ENCODE measurements around the gene MPV17. TPM values are rescaled to one million over a fixed set of nuclear protein-coding genes. Genes with fewer than 3 reads are reported as not detected.

Gene MPV17
- total and polyA plus RNA-seq, 9 of the 15 experiments (the other 6 are each of a cell fraction or from before 2014, with no cell fraction given): 54.7 to 140 (median 70.2) TPM

- TF ChIP-seq PREB (CRISPR knock-in tag; IDR thresholded peaks at IDR 0.05) (0 out of 2 replicates have a peak, but pooled peaks have one; percentile 29), ATF1 (CRISPR knock-in tag; IDR thresholded peaks at IDR 0.05) (no peak; the same call in 1 of the 2 replicates), ATF1 (tag; IDR thresholded peaks at IDR 0.05) (peak; percentile 96), CHD2 (IDR thresholded peaks at IDR 0.05; ENCODE audit: low read depth, low read length) (peak; percentile 13), ZNF395 (CRISPR knock-in tag; IDR thresholded peaks at IDR 0.05) (peak; percentile 90), MTA1 (IDR thresholded peaks at IDR 0.05; ENCODE audit: borderline replicate concordance) (no peak), TAF9B (IDR thresholded peaks at IDR 0.05; ENCODE audit: partially characterized antibody) (peak; percentile 88), ZBTB33 (CRISPR knock-in tag; IDR thresholded peaks at IDR 0.05) (peak; percentile 59; the same call in 1 of the 2 replicates), HMGXB4 (CRISPR knock-in tag; IDR thresholded peaks at IDR 0.05) (peak; percentile 85), LEF1 (IDR thresholded peaks at IDR 0.05) (0 out of 2 replicates have a peak, but pooled peaks have one; percentile 27), PHF20 (IDR thresholded peaks at IDR 0.05; ENCODE audit: partially characterized antibody) (peak; percentile 65), ATF2 (CRISPR knock-in tag; IDR thresholded peaks at IDR 0.05) (no peak), HDAC2 (IDR thresholded peaks at IDR 0.05) (no peak), YY1 (IDR thresholded peaks at IDR 0.05; ENCODE audit: borderline replicate concordance in 1 of 3, control insufficient read depth in 1 of 3, extremely low read depth in 1 of 3, insufficient read depth in 3 of 3, insufficient read length in 1 of 3, insufficient replicate concordance in 2 of 3, low read depth in 1 of 3, low read length in 2 of 3) (peak; percentile 75 to 93 (median 77)), MNT (conservative IDR thresholded peaks at IDR 0.05) (peak; percentile 78 to 90)
These were observed 47.3 kb upstream of the MPV17 start, which contains the start of the genes EIF2B4 and SNX17 (continued) for GRCh38 chr2:27370026-27370815.

All from K562 (cell line).